ENCODE measurements around the gene PLPP1. TPM values are rescaled to one million over a fixed set of nuclear protein-coding genes. Genes with fewer than 3 reads are reported as not detected.

The PLPP1 gene
- total RNA-seq, 1 donor from 2014 or later = 17.4 TPM

- Mint-ChIP-seq H3K36me3 (ENCODE audit: unreplicated experiment) (peaks cover 11% of the 10 kb centered on the region), H3K27ac (ENCODE audit: unreplicated experiment) (no peak overlapping the region), H3K4me3 (ENCODE audit: unreplicated experiment) (no peak overlapping the region), H3K27me3 (ENCODE audit: unreplicated experiment) (no peaks in the 10 kb centered on the region), H3K4me1 (ENCODE audit: low read depth, unreplicated experiment) (no peaks in the 10 kb centered on the region), H3K9me3 (ENCODE audit: unreplicated experiment) (no peaks in the 10 kb centered on the region)
- DNase-seq = no peak
- TF ChIP-seq CTCF (IDR thresholded peaks at IDR 0.05; ENCODE audit: partially characterized antibody, unreplicated experiment) = no peak
Observed at GRCh38 chr5:55387865-55388264, 146.9 kb downstream of the PLPP1 start.

GRCh38 chr5:55386356-55386755 lies 148.4 kb downstream of the PLPP1 start:
- no peak for TF ChIP-seq CTCF (IDR thresholded peaks at IDR 0.05; ENCODE audit: partially characterized antibody, unreplicated experiment)
- no peak for DNase-seq
- Mint-ChIP-seq H3K27ac (ENCODE audit: unreplicated experiment) (no peak overlapping the region), H3K4me1 (ENCODE audit: low read depth, unreplicated experiment) (no peaks in the 10 kb centered on the region), H3K36me3 (ENCODE audit: unreplicated experiment) (peaks cover 7% of the 10 kb centered on the region), H3K27me3 (ENCODE audit: unreplicated experiment) (peaks cover 1% of the 10 kb centered on the region), H3K4me3 (ENCODE audit: unreplicated experiment) (no peak overlapping the region), H3K9me3 (ENCODE audit: unreplicated experiment) (peaks cover 3% of the 10 kb centered on the region)

- TF ChIP-seq CTCF (IDR thresholded peaks at IDR 0.05; ENCODE audit: partially characterized antibody, unreplicated experiment) = no peak
- Mint-ChIP-seq H3K36me3 (ENCODE audit: unreplicated experiment) (peaks cover 7% of the 10 kb centered on the region), H3K4me1 (ENCODE audit: low read depth, unreplicated experiment) (no peaks in the 10 kb centered on the region), H3K27me3 (ENCODE audit: unreplicated experiment) (peaks cover 1% of the 10 kb centered on the region), H3K27ac (ENCODE audit: unreplicated experiment) (no peak overlapping the region), H3K4me3 (ENCODE audit: unreplicated experiment) (no peak overlapping the region), H3K9me3 (ENCODE audit: unreplicated experiment) (peaks cover 3% of the 10 kb centered on the region)
- DNase-seq = no peak
Observed at GRCh38 chr5:55385846-55386245, 148.9 kb downstream of the PLPP1 start.

- Mint-ChIP-seq H3K9me3 (ENCODE audit: unreplicated experiment) (peaks cover 3% of the 10 kb centered on the region), H3K36me3 (ENCODE audit: unreplicated experiment) (peaks cover 7% of the 10 kb centered on the region), H3K4me3 (ENCODE audit: unreplicated experiment) (no peak overlapping the region), H3K27ac (ENCODE audit: unreplicated experiment) (no peak overlapping the region), H3K4me1 (ENCODE audit: low read depth, unreplicated experiment) (no peaks in the 10 kb centered on the region), H3K27me3 (ENCODE audit: unreplicated experiment) (peaks cover 1% of the 10 kb centered on the region)
- DNase-seq = no peak
- no peak for TF ChIP-seq CTCF (IDR thresholded peaks at IDR 0.05; ENCODE audit: partially characterized antibody, unreplicated experiment)
Observed at GRCh38 chr5:55385227-55385626, 149.5 kb downstream of the PLPP1 start.

- no peak for DNase-seq
- Mint-ChIP-seq H3K4me3 (ENCODE audit: unreplicated experiment) (no peak overlapping the region), H3K27ac (ENCODE audit: unreplicated experiment) (no peak overlapping the region), H3K4me1 (ENCODE audit: low read depth, unreplicated experiment) (no peaks in the 10 kb centered on the region), H3K9me3 (ENCODE audit: unreplicated experiment) (peaks cover 3% of the 10 kb centered on the region), H3K27me3 (ENCODE audit: unreplicated experiment) (peaks cover 1% of the 10 kb centered on the region), H3K36me3 (ENCODE audit: unreplicated experiment) (peaks cover 11% of the 10 kb centered on the region)
- no peak for TF ChIP-seq CTCF (IDR thresholded peaks at IDR 0.05; ENCODE audit: partially characterized antibody, unreplicated experiment)
Observed at GRCh38 chr5:55384072-55384471, 150.7 kb downstream of the PLPP1 start.

All from glutamatergic neuron (in vitro differentiated cells).